Ovary (tissue), 9 donors: Measurements from ENCODE around the gene AHCTF1. TPM values are rescaled to one million over a fixed set of nuclear protein-coding genes. Genes with fewer than 3 reads are reported as not detected.
"Not testable (repeated sequence)": the region's sequence is repeated elsewhere in the genome, so short reads cannot be mapped to it uniquely, and the experiment has no call there.

Experiments
- DNase-seq, 5 donors: peaks; one replicate each; pipeline ENCODE4 v3.0.0-alpha.2; 2019 to 2020
- H3K27ac ChIP-seq, 2 donors: fragments of 200-600 bp; one replicate each; pipeline versions ENCODE4 v1.5.1 to v1.8.0; 2019 to 2022
- H3K27me3 ChIP-seq: fragments of 200-600 bp; one replicate; pipeline ENCODE4 v1.8.0; 2022
- H3K36me3 ChIP-seq: fragments of 200-600 bp; sonication (generic); one replicate; pipeline ENCODE4 v1.5.1; 2019
- H3K4me1 ChIP-seq: one replicate; pipeline ENCODE4 v1.8.1; 2013; ENCODE audit warnings: mild to moderate bottlenecking, moderate library complexity; ENCODE audit not compliant: insufficient read depth
- H3K4me3 ChIP-seq: fragments of 200-600 bp; sonication (generic); one replicate; pipeline ENCODE4 v1.5.1; 2017
- H3K9me3 ChIP-seq, 2 donors: fragments of 200-600 bp in 1 of 2; sonication (generic) in 1 of 2; one replicate each; pipeline versions ENCODE4 v1.5.1 to v1.8.1; 2013 to 2019; ENCODE audit warnings: mild to moderate bottlenecking in 1 of 2, moderate library complexity in 1 of 2
- EP300 ChIP-seq: sonication (generic); formaldehyde crosslinking; IDR thresholded peaks from one replicate; pipeline ENCODE4 v1.6.1; 2017; ENCODE audit warnings: antibody characterized with exemption
- POLR2A ChIP-seq: fragments of 450-650 bp; IDR thresholded peaks from one replicate; pipeline ENCODE4 v1.6.1; 2017; ENCODE audit warnings: antibody characterized with exemption, mild to moderate bottlenecking, moderate library complexity
- WGBS, 3 donors: extraction: QIAGEN DNeasy Blood & Tissue Kit in 1 of 3; methylation state at CpG; one replicate each; pipeline versions ENCODE4 v1.1.5 to v1.1.7; 2013 to 2017; 5-methylcytosine and 5-hydroxymethylcytosine counted together
- intact Hi-C, 4 donors: fragments of 100-400 bp; cut with DNase I; formaldehyde crosslinking; loops; one replicate each; pipeline versions ENCODE4 v1.11.0 to v1.15.1; 2022 to 2023
- polyA plus RNA-seq, 2 donors: library from polyadenylated mRNA; stranded (reverse); fragments of 200-250 nt in 1 of 2; fragments of 350-450 nt in 1 of 2; fragmentation: Illumina TruSeq in 1 of 2; extraction: RNeasy Lipid Tissue Mini Kit (QIAGEN cat#74804) in 1 of 2; gene quantifications; one replicate each; pipeline ENCODE4 v1.2.3, GENCODE V29; 2013 to 2014
- total RNA-seq, 7 donors: library from RNA; depleted of rRNA in 2 of 7; stranded (reverse); fragments of >200 nt in 2 of 7; fragmentation: NEBNext Ultra II Directional in 3 of 7; extraction: Animal tissue kit (Norgen Biotek cat#: 25700) in 3 of 7; gene quantifications; one replicate each; pipeline versions ENCODE4 v1.1.0 to v1.2.4, GENCODE V29; 2016 to 2023
- TF ChIP-seq, protein P1 (sequence below), 3 donors: fragments of 450-650 bp in 2 of 3; fragments of 200-600 bp in 1 of 3; IDR thresholded peaks; one replicate each; pipeline versions ENCODE4 v1.5.1 to v1.8.0; 2016 to 2022; ENCODE audit warnings: antibody characterized with exemption in 3 of 3, mild to moderate bottlenecking in 1 of 3
- donor health status: DM: no; HTN: no; CAD: no; lungs with moderate emphysema.
- donor health status: DM: no; HTN: no; CAD: no.
- donor health status: Bipolar disorder and iron deficiency.
- donor health status: DM: yes; HTN: yes; CAD: no.
- donor health status: DM: no; HTN: no; CAD: no.
- donor health status: DM: yes; HTN: yes; CAD: no.

Gene AHCTF1
- total and polyA plus RNA-seq, 9 donors, result 18.8 to 60.4 (median 47.2) TPM

DNA sequence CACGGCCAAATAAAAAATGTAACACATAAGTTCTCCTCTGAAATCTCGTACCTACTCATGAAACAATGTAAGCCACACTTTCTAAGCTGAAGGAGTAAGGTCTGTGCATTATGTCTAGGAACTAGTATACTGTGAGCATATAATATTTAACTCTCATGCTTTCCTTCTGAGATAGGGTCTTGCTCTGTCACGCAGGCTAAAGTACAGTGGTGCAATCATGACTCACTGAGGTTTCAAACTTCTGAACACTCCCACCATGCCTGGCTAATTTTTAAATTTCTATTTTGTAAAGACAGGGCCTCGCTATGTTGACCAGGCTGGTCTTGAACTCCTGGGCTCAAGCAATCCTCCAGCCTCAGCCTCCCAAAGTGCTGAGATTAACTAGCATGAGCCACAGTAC, 71.3 kb downstream of the AHCTF1 start:
- 94 to 96% (median 95%) methylated on average over 4 of the region's 4 CpGs for WGBS, 3 donors
- TF ChIP-seq POLR2A (no peak), EP300 (no peak)
- Histone ChIP-seq H3K36me3 (no peaks in the 10 kb centered on the region), H3K4me1 (no peaks in the 10 kb centered on the region), H3K27ac (no peak overlapping the region), H3K27me3 (no peaks in the 10 kb centered on the region), H3K9me3 (no peaks in the 10 kb centered on the region), H3K4me3 (no peak overlapping the region)
- intact Hi-C loops, result no loop called here
- no peak for DNase-seq

DNA sequence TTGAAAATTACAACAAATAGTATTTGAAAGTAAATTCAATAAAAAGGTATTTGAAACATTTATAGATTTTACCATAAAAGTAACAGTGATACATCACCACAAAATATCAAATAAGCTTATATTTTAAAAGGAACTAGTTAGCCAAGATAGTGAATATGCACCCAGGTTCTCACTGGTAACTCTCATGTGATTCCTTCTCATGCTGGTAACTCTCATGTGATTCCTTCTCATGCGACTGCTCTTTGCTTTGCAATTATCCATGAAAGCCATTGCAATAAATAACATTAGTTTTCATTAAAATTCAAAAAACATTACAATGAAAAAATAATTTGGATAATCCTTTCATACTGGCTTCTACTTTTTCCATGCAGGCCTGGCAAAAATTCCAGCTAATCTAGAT, 75.4 kb downstream of the AHCTF1 start:
- no peaks in the 10 kb centered on the region for H3K36me3 ChIP-seq
- intact Hi-C loops, result no loop called here
- 88 to 91% (median 88%) methylated on average over 1 of the region's 1 CpG for WGBS, 3 donors

DNA sequence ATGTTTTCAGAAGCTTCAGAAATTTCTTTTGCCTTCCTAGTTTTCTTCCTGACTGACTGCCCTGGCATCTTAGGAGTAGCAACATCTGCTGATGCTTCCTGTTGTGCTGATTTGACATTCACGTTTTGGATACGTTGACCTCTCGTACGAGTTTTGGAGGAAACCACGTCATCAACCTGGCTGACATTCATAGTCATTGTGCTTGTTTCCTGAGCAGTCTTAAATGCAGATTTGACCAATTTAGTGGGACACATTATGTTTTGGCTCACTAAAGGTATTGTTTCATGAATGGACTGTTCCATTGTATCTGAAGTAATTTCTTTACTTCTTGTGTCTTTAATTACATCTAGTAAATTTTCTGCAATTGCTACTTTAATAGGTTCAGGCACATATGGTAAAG, 81.1 kb downstream of the AHCTF1 start:
- H3K9me3 ChIP-seq, H3K27me3 ChIP-seq, H3K4me3 ChIP-seq, H3K36me3 ChIP-seq, H3K4me1 ChIP-seq, H3K27ac ChIP-seq, DNase-seq, intact Hi-C loops: not testable (repeated sequence)
- WGBS, 3 donors, result 79 to 91% (median 81%) methylated on average over 3 to 5 of the region's 5 CpGs

More for the DNA sequence above, 75.4 kb downstream of the AHCTF1 start:
- Histone ChIP-seq H3K27ac (no peak overlapping the region), H3K27me3 (no peaks in the 10 kb centered on the region), H3K4me3 (no peak overlapping the region), H3K9me3 (no peaks in the 10 kb centered on the region), H3K4me1 (no peaks in the 10 kb centered on the region)
- no peak for DNase-seq
- TF ChIP-seq POLR2A, result no peak
- TF ChIP-seq, protein P1, sequence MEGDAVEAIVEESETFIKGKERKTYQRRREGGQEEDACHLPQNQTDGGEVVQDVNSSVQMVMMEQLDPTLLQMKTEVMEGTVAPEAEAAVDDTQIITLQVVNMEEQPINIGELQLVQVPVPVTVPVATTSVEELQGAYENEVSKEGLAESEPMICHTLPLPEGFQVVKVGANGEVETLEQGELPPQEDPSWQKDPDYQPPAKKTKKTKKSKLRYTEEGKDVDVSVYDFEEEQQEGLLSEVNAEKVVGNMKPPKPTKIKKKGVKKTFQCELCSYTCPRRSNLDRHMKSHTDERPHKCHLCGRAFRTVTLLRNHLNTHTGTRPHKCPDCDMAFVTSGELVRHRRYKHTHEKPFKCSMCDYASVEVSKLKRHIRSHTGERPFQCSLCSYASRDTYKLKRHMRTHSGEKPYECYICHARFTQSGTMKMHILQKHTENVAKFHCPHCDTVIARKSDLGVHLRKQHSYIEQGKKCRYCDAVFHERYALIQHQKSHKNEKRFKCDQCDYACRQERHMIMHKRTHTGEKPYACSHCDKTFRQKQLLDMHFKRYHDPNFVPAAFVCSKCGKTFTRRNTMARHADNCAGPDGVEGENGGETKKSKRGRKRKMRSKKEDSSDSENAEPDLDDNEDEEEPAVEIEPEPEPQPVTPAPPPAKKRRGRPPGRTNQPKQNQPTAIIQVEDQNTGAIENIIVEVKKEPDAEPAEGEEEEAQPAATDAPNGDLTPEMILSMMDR (IDR thresholded peaks at IDR 0.05), result no peak
- TF ChIP-seq EP300, result no peak

DNA sequence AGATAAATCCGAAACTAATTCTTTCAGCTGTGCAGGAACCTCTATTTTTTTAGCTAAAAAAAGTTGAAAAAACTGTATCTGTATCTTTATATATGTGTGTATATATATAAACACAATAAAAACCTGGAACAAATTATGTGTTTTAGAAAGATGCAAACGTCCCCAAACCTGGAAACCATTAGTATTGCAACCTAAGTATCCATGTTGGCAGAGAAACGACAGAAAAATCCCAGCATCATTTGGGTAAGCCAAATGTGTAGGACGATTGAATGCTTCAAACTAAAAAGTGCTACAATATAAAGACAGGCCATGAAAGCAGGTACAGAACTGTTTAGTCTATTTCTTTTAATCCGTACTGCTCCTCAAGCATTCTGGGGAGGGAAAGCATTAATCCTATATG, 87.9 kb downstream of the AHCTF1 start:
- no peak for DNase-seq
- H3K4me3 ChIP-seq, result no peak overlapping the region
- H3K9me3 ChIP-seq, result no peaks in the 10 kb centered on the region
- no peak overlapping the region for H3K27ac ChIP-seq
- intact Hi-C loops, result no loop called here
- H3K4me1 ChIP-seq, result no peaks in the 10 kb centered on the region
- 73 to 78% (median 76%) methylated on average over 5 of the region's 5 CpGs for WGBS, 3 donors
- TF ChIP-seq POLR2A (no peak), EP300 (no peak)
- TF ChIP-seq, protein P1 (IDR thresholded peaks at IDR 0.05), result no peak
- no peaks in the 10 kb centered on the region for H3K36me3 ChIP-seq
- no peaks in the 10 kb centered on the region for H3K27me3 ChIP-seq

DNA sequence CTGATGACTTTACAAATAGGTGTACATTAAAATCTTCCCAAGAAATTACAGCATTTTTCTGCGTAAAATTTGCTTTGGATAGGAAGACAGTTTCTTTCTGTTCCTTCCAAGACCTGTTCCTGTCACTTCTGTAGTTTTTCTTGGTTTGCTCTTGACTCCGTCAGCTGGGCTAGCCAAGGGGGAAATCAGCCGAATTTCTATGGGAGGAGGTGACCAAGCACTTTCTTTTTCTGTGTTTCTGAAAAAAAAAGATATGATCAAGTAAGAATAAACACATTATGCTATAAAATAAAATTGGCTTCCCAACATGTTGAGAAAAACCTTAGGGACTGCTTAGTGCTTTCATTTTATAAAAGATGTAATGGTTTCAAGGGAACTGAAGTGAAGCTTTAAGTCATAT, 91.0 kb downstream of the AHCTF1 start:
- WGBS, 3 donors, result 92 to 96% (median 95%) methylated on average over 3 of the region's 3 CpGs
- H3K27ac ChIP-seq, H3K4me3 ChIP-seq, H3K27me3 ChIP-seq, H3K4me1 ChIP-seq, H3K36me3 ChIP-seq, intact Hi-C loops, DNase-seq, H3K9me3 ChIP-seq: not testable (repeated sequence)

DNA sequence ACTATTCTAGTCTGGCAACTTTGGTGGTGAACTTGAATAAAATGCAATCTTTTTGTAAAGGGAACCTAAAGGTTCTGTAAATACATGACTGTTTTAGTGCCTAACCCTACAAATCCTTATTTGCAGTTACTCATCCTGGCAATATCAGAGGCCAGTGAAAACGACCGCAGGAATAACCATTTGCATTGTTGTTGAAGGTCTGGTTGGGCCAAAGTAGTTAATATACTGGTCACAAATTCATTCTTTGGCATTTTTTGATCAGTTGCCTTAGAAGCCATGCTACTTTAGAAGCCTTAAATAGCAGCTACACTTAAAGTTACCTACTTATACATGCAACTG, 93.7 kb downstream of the AHCTF1 start:
- TF ChIP-seq POLR2A (no peak), EP300 (no peak)
- TF ChIP-seq, protein P1 (IDR thresholded peaks at IDR 0.05), result no peak
- no peaks in the 10 kb centered on the region for H3K27me3 ChIP-seq
- H3K9me3 ChIP-seq, result no peaks in the 10 kb centered on the region
- DNase-seq, result no peak
- intact Hi-C loops, result loop anchor here in 1 of 4 donors (10.0 kb wide), 1 partner anchor 67 kb away; no protein-coding TSS in a partner anchor
- no peaks in the 10 kb centered on the region for H3K36me3 ChIP-seq
- H3K27ac ChIP-seq, result no peak overlapping the region
- H3K4me3 ChIP-seq, result no peak overlapping the region
- no peaks in the 10 kb centered on the region for H3K4me1 ChIP-seq
- WGBS, 3 donors, result 75 to 78% (median 77%) methylated on average over 2 of the region's 2 CpGs
